Motor neuron (in vitro differentiated cells): Measurements from ENCODE around the gene KLHL2. TPM values are rescaled to one million over a fixed set of nuclear protein-coding genes. Genes with fewer than 3 reads are reported as not detected.
A peak's percentile ranks its signal among the peaks of the same experiment; 100 is the strongest.

Source experiments
- ATAC-seq, 8 experiments: fragments of 200-7000 bp; cut with Tn5 transposase; replicated peaks in 6 of 8; 2 replicates each; pipeline ENCODE4 v1.8.0; 2021; ENCODE audit warnings: mild to moderate bottlenecking in 8 of 8, moderate library complexity in 8 of 8
- H3K27ac ChIP-seq, 2 donors: fragments of 250-450 bp; sonication (Bioruptor Pico); 2 replicates each; pipeline ENCODE4 v1.9.0; 2021; ENCODE audit warnings: antibody characterized with exemption in 2 of 2, mild to moderate bottlenecking in 2 of 2, moderate library complexity in 1 of 2
- H3K4me1 ChIP-seq, 2 donors: fragments of 250-450 bp; sonication (Bioruptor Pico); replicated peaks in 1 of 2; 2 replicates each; pipeline ENCODE4 v1.6.1; 2021; ENCODE audit warnings: antibody characterized with exemption in 2 of 2, mild to moderate bottlenecking in 2 of 2, moderate library complexity in 1 of 2
- H3K4me3 ChIP-seq, 5 donors: fragments of 250-450 bp; sonication (Bioruptor Pico); 2 replicates each; pipeline ENCODE4 v1.9.0; 2021; ENCODE audit warnings: antibody characterized with exemption in 5 of 5, mild to moderate bottlenecking in 5 of 5, moderate library complexity in 4 of 5
- WGBS, 10 experiments: fragments of 450-650 bp; shearing (Covaris generic); methylation state at CpG; one replicate each; pipeline ENCODE4 v1.0.0; 2022; 5-methylcytosine and 5-hydroxymethylcytosine counted together
- in situ Hi-C, 9 experiments: fragments of 400-800 bp; cut with MboI; loops; one replicate each; pipeline ENCODE4 v1.15.0; 2021; ENCODE audit warnings: low sequenced_read_pairs in 9 of 9, low pct_unique_long_range_greater_than_20kb in 2 of 9; ENCODE audit not compliant: unreplicated experiment in 9 of 9
- total RNA-seq, 8 experiments: library from RNA; unstranded; fragments of 300-600 nt; gene quantifications; 2 replicates each; pipeline versions ENCODE4 v1.2.3 to v1.2.4, GENCODE V29; 2022

Gene KLHL2
- total RNA-seq, 8 experiments from 2014 or later, result 13.2 to 23.0 (median 17.2) TPM

DNA sequence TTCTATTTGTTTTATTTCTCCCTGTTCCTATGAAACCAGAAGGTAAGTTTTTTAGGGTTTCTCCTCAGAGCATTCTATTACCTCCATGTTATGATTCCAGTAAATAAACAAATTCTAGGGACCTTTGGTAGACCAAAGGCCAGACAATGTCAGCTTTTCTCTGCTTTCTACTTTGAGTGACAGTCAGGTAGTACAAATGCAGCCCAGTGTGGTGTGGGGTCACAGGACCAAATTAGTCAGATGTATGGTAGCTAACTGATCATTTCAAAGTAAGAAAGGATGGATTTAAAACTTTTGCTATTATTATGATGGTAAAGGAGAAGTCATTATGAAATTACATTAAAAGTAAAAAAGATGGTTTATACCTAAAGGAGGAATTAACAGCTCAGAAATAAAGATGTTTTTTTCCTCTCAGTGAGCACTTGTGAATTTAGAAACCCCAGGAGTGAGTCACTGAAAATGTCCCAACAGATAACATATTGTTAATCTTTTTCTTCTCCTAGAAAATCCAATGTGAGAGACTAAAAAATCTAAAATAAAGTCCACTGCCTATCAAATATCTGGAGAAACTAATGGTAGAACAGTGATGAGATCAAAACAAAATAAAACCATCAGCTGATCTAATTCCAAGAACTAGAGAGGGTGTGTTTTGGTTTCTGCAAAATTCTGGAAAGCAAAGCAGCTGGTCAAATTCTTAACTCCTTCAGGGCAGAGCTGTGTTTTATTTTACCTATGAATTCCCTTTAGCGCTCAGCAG is 16.6 kb upstream of the KLHL2 start:
- no peak overlapping the region for H3K4me3 ChIP-seq
- H3K4me1 ChIP-seq, result peaks cover 4 to 9% of the 10 kb centered on the region in 2 donors
- no peak overlapping the region for H3K27ac ChIP-seq
- 43 to 100% (median 83%) methylated on average over 1 of the region's 1 CpG; no CpG with 5 or more reads in 1 of the 10 experiments for WGBS, 10 experiments
- in situ Hi-C loops, result no loop called here
- peak in 2 of 8 experiments; percentile 50 to 61 for ATAC-seq

- 17 to 100% (median 55%) methylated on average over 1 to 2 of the region's 2 CpGs; no CpG with 5 or more reads in 2 of the 10 experiments for WGBS, 10 experiments
- no peak overlapping the region for H3K27ac ChIP-seq
- H3K4me1 ChIP-seq, result peaks cover 4 to 9% of the 10 kb centered on the region in 2 donors
- H3K4me3 ChIP-seq, result no peak overlapping the region
- no peak for ATAC-seq
- in situ Hi-C loops, result no loop called here
These were observed 16.1 kb upstream of the KLHL2 start for GRCh38 chr4:165191348-165191656.

GRCh38 chr4:165191814-165192499 is 15.4 kb upstream of the KLHL2 start:
- H3K27ac ChIP-seq, result no peak overlapping the region
- H3K4me1 ChIP-seq, result peaks cover 4 to 9% of the 10 kb centered on the region in 2 donors
- no peak overlapping the region for H3K4me3 ChIP-seq
- no peak for ATAC-seq
- 49 to 93% (median 82%) methylated on average over 2 to 7 of the region's 7 CpGs; no CpG with 5 or more reads in 1 of the 10 experiments for WGBS, 10 experiments
- in situ Hi-C loops, result no loop called here

- 71 to 100% (median 100%) methylated on average over 1 of the region's 1 CpG; no CpG with 5 or more reads in 2 of the 10 experiments for WGBS, 10 experiments
- Histone ChIP-seq H3K27ac (no peak overlapping the region), H3K4me1 (peaks cover 4 to 9% of the 10 kb centered on the region in 2 donors), H3K4me3 (no peak overlapping the region)
- no peak for ATAC-seq
- in situ Hi-C loops, result no loop called here
These were observed 14.9 kb upstream of the KLHL2 start for GRCh38 chr4:165192500-165192898.

- no peak overlapping the region for H3K27ac ChIP-seq
- 40 to 100% (median 97%) methylated on average over 1 to 4 of the region's 4 CpGs; no CpG with 5 or more reads in 4 of the 10 experiments for WGBS, 10 experiments
- no peak overlapping the region for H3K4me3 ChIP-seq
- ATAC-seq, result no peak
- H3K4me1 ChIP-seq, result peaks cover 4 to 9% of the 10 kb centered on the region in 2 donors
- in situ Hi-C loops, result no loop called here
These were observed 14.4 kb upstream of the KLHL2 start for GRCh38 chr4:165192956-165193355.

GRCh38 chr4:165194368-165194767 is 13.0 kb upstream of the KLHL2 start:
- no peak for ATAC-seq
- no peak overlapping the region for H3K4me3 ChIP-seq
- H3K27ac ChIP-seq, result no peak overlapping the region
- peaks cover 4 to 9% of the 10 kb centered on the region in 2 donors for H3K4me1 ChIP-seq
- 60 to 100% methylated on average over 1 of the region's 1 CpG; no CpG with 5 or more reads in 8 of the 10 experiments for WGBS, 10 experiments
- in situ Hi-C loops, result no loop called here

- no peak overlapping the region for H3K4me3 ChIP-seq
- in situ Hi-C loops, result no loop called here
- no peak for ATAC-seq
- 0 to 86% (median 60%) methylated on average over 1 of the region's 1 CpG; no CpG with 5 or more reads in 3 of the 10 experiments for WGBS, 10 experiments
- H3K4me1 ChIP-seq, result no peaks in the 10 kb centered on the region
- no peak overlapping the region for H3K27ac ChIP-seq
These were observed 9.0 kb upstream of the KLHL2 start for GRCh38 chr4:165198329-165198728.

DNA sequence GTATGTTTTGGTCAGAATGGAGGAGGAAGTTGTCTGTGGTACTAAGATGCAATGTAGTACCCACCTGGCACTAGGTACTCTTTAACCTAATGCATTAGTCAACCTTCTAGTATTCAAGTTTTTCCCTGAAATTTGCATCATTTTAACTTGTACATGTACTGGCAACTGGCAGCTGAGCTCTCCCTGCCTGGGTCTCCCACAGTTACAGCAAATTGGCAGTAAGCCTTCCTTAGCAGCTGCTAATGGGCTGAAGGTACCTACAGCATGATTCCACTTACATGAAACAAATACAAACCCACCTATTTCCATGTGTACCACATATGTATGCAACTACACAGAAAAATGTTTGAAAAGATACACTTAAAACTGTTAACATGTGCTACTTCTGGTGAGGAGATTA is 8.1 kb upstream of the KLHL2 start:
- no peaks in the 10 kb centered on the region for H3K4me1 ChIP-seq
- in situ Hi-C loops, result no loop called here
- no peak overlapping the region for H3K27ac ChIP-seq
- peak in 2 of 8 experiments; percentile 57 to 89 for ATAC-seq
- H3K4me3 ChIP-seq, result no peak overlapping the region

- in situ Hi-C loops, result loop anchor here in 1 of 9 experiments (10.0 kb wide), 1 partner anchor 55 kb away; no protein-coding TSS in a partner anchor
- 40 to 100% (median 96%) methylated on average over 1 to 2 of the region's 2 CpGs; no CpG with 5 or more reads in 1 of the 10 experiments for WGBS, 10 experiments
- Histone ChIP-seq H3K4me1 (no peaks in the 10 kb centered on the region), H3K27ac (no peak overlapping the region), H3K4me3 (no peak overlapping the region)
- ATAC-seq, result peak in 1 of 8 experiments; percentile 75
These were observed 7.6 kb upstream of the KLHL2 start for GRCh38 chr4:165199722-165200121.

DNA sequence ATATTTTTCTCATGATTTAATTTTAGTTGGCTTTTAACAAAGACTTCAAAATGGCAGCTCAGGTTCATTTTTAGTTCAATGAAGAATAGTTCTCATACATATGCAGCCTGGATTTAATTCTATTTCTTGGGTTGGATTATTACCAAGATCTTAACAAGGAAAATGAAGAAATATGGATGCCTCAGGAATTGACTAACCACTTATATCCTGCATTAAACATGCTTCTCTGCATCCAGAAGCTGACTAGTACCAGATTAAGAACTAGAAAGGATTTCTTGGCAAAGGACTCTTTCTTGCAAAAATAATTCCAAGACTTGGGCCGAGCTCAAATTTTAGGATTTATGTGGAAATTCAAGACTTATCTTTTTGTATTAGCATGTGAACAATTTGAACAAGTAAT is 5.6 kb upstream of the KLHL2 start:
- in situ Hi-C loops, result loop anchor here in 1 of 9 experiments (10.0 kb wide), 1 partner anchor 57 kb away; no protein-coding TSS in a partner anchor
- peaks cover 3 to 12% of the 10 kb centered on the region in 2 donors for H3K4me1 ChIP-seq
- no peak overlapping the region for H3K27ac ChIP-seq
- ATAC-seq, result no peak
- 0 to 100% (median 17%) methylated on average over 1 of the region's 1 CpG; no CpG with 5 or more reads in 3 of the 10 experiments for WGBS, 10 experiments
- no peak overlapping the region for H3K4me3 ChIP-seq

GRCh38 chr4:165203541-165204461 is 3.6 kb upstream of the KLHL2 start:
- Histone ChIP-seq H3K4me3 (no peak overlapping the region), H3K27ac (no peak overlapping the region), H3K4me1 (peaks cover 7 to 14% of the 10 kb centered on the region in 2 donors)
- ATAC-seq, result no peak
- in situ Hi-C loops, result loop anchor here in 1 of 9 experiments (10.0 kb wide), 1 partner anchor 59 kb away; no protein-coding TSS in a partner anchor
- 68 to 99% (median 90%) methylated on average over 1 to 8 of the region's 8 CpGs for WGBS, 10 experiments

- no peak for ATAC-seq
- Histone ChIP-seq H3K27ac (no peak overlapping the region), H3K4me1 (peaks cover 13 to 18% of the 10 kb centered on the region in 2 donors), H3K4me3 (no peak overlapping the region)
- in situ Hi-C loops, result loop anchor here in 1 of 9 experiments (10.0 kb wide), 1 partner anchor 60 kb away; no protein-coding TSS in a partner anchor
- 25 to 100% (median 95%) methylated on average over 1 to 3 of the region's 3 CpGs; no CpG with 5 or more reads in 1 of the 10 experiments for WGBS, 10 experiments
These were observed 2.9 kb upstream of the KLHL2 start for GRCh38 chr4:165204462-165204830.
